K562 (cell line): ENCODE data around the gene WEE1. TPM values are rescaled to one million over a fixed set of nuclear protein-coding genes. Genes with fewer than 3 reads are reported as not detected.

Source experiments
- BMI1 ChIP-seq: fragments of 150-350 bp; IDR thresholded peaks from 2 replicates; pipeline ENCODE4 v1.6.1; 2014; ENCODE audit warnings: low read length
- CBFB ChIP-seq: sonication (generic); formaldehyde crosslinking; IDR thresholded peaks from 2 replicates; pipeline ENCODE4 v1.4.0; 2020; ENCODE audit warnings: mild to moderate bottlenecking, missing genetic modification reagents
- CBX3 ChIP-seq, 2 experiments: IDR thresholded peaks; 1 replicate in 1 of 2; 2 replicates in 1 of 2; pipeline ENCODE4 v1.6.1; 2012; ENCODE audit warnings: inconsistent platforms in 2 of 2, low read length in 2 of 2, borderline replicate concordance in 1 of 2, control low read depth in 1 of 2
- CTCFL ChIP-seq: IDR thresholded peaks from 2 replicates; pipeline ENCODE4 v1.6.1; 2011; ENCODE audit warnings: borderline replicate concordance, low read depth, mild to moderate bottlenecking, moderate library complexity, low read length; ENCODE audit not compliant: insufficient read depth, poor library complexity, severe bottlenecking
- LCOR ChIP-seq: sonication (generic); formaldehyde crosslinking; IDR thresholded peaks from 2 replicates; pipeline ENCODE4 v1.8.0; 2022; ENCODE audit warnings: mild to moderate bottlenecking, missing genetic modification reagents
- LEF1 ChIP-seq: fragments of 450-650 bp; IDR thresholded peaks from 2 replicates; pipeline ENCODE4 v1.6.1; 2016; ENCODE audit warnings: mild to moderate bottlenecking
- MTA3 ChIP-seq: fragments of 450-650 bp; formaldehyde crosslinking; IDR thresholded peaks from 2 replicates; pipeline ENCODE4 v1.6.1; 2017; ENCODE audit warnings: mild to moderate bottlenecking, borderline replicate concordance
- MYNN ChIP-seq, 2 experiments: sonication (generic); formaldehyde crosslinking in 1 of 2; IDR thresholded peaks; 2 replicates each; pipeline versions ENCODE4 v1.5.0 to v1.6.1; 2016 to 2020; ENCODE audit warnings: antibody characterized with exemption in 1 of 2, missing genetic modification reagents in 1 of 2
- NCOA2 ChIP-seq, 2 experiments: fragments of 450-650 bp; IDR thresholded peaks; 2 replicates each; pipeline ENCODE4 v1.6.1; 2018; ENCODE audit warnings: mild to moderate bottlenecking in 2 of 2, moderate library complexity in 1 of 2; ENCODE audit not compliant: partially characterized antibody in 2 of 2
- NR3C1 ChIP-seq: sonication (generic); formaldehyde crosslinking; IDR thresholded peaks from 2 replicates; pipeline ENCODE4 v1.8.1; 2022; ENCODE audit warnings: missing genetic modification reagents
- SIN3B ChIP-seq: fragments of 450-650 bp; IDR thresholded peaks from 2 replicates; pipeline ENCODE4 v1.6.1; 2017; ENCODE audit warnings: low read depth, mild to moderate bottlenecking, moderate library complexity
- THRAP3 ChIP-seq: fragments of 450-650 bp; IDR thresholded peaks from 2 replicates; pipeline ENCODE4 v1.6.1; 2016; ENCODE audit warnings: mild to moderate bottlenecking, inconsistent platforms, borderline replicate concordance
- ZHX1 ChIP-seq: fragments of 150-350 bp; conservative IDR thresholded peaks from 2 replicates; pipeline ENCODE4 v1.6.1; 2014; ENCODE audit warnings: low read length
- ZNF174 ChIP-seq: fragments of 250-450 bp; sonication (Bioruptor Pico); IDR thresholded peaks from 2 replicates; pipeline ENCODE4 v1.4.0; 2020; ENCODE audit warnings: mild to moderate bottlenecking
- polyA plus RNA-seq, 8 experiments: library from polyadenylated mRNA; depleted of rRNA in 4 of 8; stranded (reverse) in 5 of 8; unstranded in 3 of 8; fragments of >200 nt; fragmentation: Nextera tagmentation in 2 of 8; fragmentation: Illumina TruSeq in 1 of 8; extraction: Ambion mirVana in 2 of 8; extraction: Trizol in 1 of 8; gene quantifications; 2 replicates each; pipeline versions ENCODE4 v1.2.1 to v1.2.3, GENCODE V29; 2011 to 2014; ENCODE audit warnings: inconsistent platforms in 1 of 8, missing spikeins in 1 of 8
- total RNA-seq, 7 experiments: library from RNA; depleted of rRNA in 6 of 7; stranded (reverse); fragments of >200 nt in 6 of 7; fragmentation: Illumina TruSeq in 2 of 7; extraction: Trizol in 2 of 7; gene quantifications; 2 replicates each; pipeline versions ENCODE4 v1.2.1 to v1.2.3, GENCODE V29; 2011 to 2021; ENCODE audit warnings: low replicate concordance in 1 of 7
- TF ChIP-seq, protein P1 (sequence below): fragments of 250-450 bp; sonication (Bioruptor Pico); IDR thresholded peaks from 2 replicates; pipeline ENCODE4 v1.4.0; 2020; ENCODE audit warnings: mild to moderate bottlenecking, moderate library complexity
- TF ChIP-seq, protein P2 (sequence below): fragments of 450-650 bp; formaldehyde crosslinking; IDR thresholded peaks from 2 replicates; pipeline ENCODE4 v1.4.0; 2020; ENCODE audit warnings: mild to moderate bottlenecking, moderate library complexity
- TF ChIP-seq, protein P3 (sequence below): fragments of 250-450 bp; sonication (Bioruptor Pico); IDR thresholded peaks from 2 replicates; pipeline ENCODE4 v1.8.0; 2021; ENCODE audit warnings: borderline replicate concordance, mild to moderate bottlenecking, moderate library complexity; ENCODE audit not compliant: poor library complexity, severe bottlenecking

Gene WEE1
- total and polyA plus RNA-seq, 9 of the 15 experiments (the other 6 are each of a cell fraction or from before 2014, with no cell fraction given): 21.9 to 99.0 (median 67.4) TPM

- TF ChIP-seq, protein P1, sequence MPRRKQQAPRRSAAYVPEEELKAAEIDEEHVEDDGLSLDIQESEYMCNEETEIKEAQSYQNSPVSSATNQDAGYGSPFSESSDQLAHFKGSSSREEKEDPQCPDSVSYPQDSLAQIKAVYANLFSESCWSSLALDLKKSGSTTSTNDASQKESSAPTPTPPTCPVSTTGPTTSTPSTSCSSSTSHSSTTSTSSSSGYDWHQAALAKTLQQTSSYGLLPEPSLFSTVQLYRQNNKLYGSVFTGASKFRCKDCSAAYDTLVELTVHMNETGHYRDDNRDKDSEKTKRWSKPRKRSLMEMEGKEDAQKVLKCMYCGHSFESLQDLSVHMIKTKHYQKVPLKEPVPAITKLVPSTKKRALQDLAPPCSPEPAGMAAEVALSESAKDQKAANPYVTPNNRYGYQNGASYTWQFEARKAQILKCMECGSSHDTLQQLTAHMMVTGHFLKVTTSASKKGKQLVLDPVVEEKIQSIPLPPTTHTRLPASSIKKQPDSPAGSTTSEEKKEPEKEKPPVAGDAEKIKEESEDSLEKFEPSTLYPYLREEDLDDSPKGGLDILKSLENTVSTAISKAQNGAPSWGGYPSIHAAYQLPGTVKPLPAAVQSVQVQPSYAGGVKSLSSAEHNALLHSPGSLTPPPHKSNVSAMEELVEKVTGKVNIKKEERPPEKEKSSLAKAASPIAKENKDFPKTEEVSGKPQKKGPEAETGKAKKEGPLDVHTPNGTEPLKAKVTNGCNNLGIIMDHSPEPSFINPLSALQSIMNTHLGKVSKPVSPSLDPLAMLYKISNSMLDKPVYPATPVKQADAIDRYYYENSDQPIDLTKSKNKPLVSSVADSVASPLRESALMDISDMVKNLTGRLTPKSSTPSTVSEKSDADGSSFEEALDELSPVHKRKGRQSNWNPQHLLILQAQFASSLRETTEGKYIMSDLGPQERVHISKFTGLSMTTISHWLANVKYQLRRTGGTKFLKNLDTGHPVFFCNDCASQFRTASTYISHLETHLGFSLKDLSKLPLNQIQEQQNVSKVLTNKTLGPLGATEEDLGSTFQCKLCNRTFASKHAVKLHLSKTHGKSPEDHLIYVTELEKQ (CRISPR knock-in tag): no peak
- TF ChIP-seq ZNF174 (CRISPR knock-in tag): no peak
- TF ChIP-seq THRAP3: no peak
- TF ChIP-seq, protein P2, sequence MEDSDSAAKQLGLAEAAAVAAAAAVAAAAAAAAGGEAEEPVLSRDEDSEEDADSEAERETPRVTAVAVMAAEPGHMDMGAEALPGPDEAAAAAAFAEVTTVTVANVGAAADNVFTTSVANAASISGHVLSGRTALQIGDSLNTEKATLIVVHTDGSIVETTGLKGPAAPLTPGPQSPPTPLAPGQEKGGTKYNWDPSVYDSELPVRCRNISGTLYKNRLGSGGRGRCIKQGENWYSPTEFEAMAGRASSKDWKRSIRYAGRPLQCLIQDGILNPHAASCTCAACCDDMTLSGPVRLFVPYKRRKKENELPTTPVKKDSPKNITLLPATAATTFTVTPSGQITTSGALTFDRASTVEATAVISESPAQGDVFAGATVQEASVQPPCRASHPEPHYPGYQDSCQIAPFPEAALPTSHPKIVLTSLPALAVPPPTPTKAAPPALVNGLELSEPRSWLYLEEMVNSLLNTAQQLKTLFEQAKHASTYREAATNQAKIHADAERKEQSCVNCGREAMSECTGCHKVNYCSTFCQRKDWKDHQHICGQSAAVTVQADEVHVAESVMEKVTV: no peak
- TF ChIP-seq CBX3 (IDR thresholded peaks at IDR 0.05; ENCODE audit: borderline replicate concordance in 1 of 2, low read length in 2 of 2): peak in 1 of 2 experiments; percentile 26; a peak in 1 of 3 replicates
- peak; percentile 50; the same call in 1 of the 2 replicates for TF ChIP-seq MTA3
- TF ChIP-seq NCOA2 (IDR thresholded peaks at IDR 0.05; ENCODE audit: partially characterized antibody in 2 of 2): no peak
- TF ChIP-seq ZHX1: no peak
- TF ChIP-seq BMI1: no peak
- no peak for TF ChIP-seq LEF1
- TF ChIP-seq, protein P3, sequence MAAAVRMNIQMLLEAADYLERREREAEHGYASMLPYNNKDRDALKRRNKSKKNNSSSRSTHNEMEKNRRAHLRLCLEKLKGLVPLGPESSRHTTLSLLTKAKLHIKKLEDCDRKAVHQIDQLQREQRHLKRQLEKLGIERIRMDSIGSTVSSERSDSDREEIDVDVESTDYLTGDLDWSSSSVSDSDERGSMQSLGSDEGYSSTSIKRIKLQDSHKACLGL (CRISPR knock-in tag): no peak
- 0 out of 2 replicates have a peak, but pooled peaks have one; percentile 27 for TF ChIP-seq MYNN (IDR thresholded peaks at IDR 0.05)
- no peak for TF ChIP-seq MYNN (CRISPR knock-in tag; IDR thresholded peaks at IDR 0.05)
- TF ChIP-seq LCOR (CRISPR knock-in tag): 0 out of 2 replicates have a peak, but pooled peaks have one; percentile 27
- TF ChIP-seq CBFB (CRISPR knock-in tag): no peak
- TF ChIP-seq SIN3B: no peak
- no peak for TF ChIP-seq CTCFL
- no peak for TF ChIP-seq NR3C1
These were observed 44.2 kb upstream of the WEE1 start (continued) for GRCh38 chr11:9529334-9529650.
